ENCODE results near the gene ANO10. TPM values are rescaled to one million over a fixed set of nuclear protein-coding genes. Genes with fewer than 3 reads are reported as not detected.

The ANO10 gene
- total and polyA plus RNA-seq, 4 donors = 19.0 to 46.8 (median 32.0) TPM

DNA sequence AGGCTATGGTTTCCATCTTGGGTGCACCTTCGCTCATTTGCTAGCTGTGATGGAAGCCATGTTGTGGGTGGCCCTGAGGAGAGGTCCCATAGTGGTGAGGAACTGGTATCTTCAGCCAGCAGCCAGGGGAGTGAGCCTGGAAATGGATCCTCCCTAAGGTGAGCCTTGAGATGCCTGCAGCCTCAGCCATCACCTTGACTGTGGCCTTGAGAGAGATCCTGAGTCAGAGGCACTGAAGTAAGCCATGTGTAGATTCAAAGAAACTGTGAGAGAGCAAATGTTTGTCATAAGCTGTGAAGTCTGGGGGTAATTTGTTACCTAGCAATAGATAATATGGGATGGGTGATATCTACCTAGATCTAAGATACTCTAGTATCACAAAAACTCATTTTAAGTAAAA, 230.2 kb downstream of the ANO10 start:
- intact Hi-C loops (cut with DNase I) = no loop called here
- Histone ChIP-seq H3K9me3 (ENCODE audit: control insufficient read depth, low read length) (no peaks in the 10 kb centered on the region), H3K4me3 (ENCODE audit: low read length in 2 of 2) (no peak overlapping the region), H3K36me3 (ENCODE audit: control insufficient read depth in 1 of 2, insufficient read depth in 2 of 2, low read length in 1 of 2) (no peaks in the 10 kb centered on the region), H3K4me1 (ENCODE audit: control insufficient read depth in 1 of 2, insufficient read depth in 2 of 2, low read length in 2 of 2) (no peaks in the 10 kb centered on the region), H3K27me3 (ENCODE audit: control insufficient read depth in 1 of 2, insufficient read depth in 2 of 2, low read length in 1 of 2) (no peaks in the 10 kb centered on the region), H3K27ac (ENCODE audit: low read depth in 1 of 2, low read length in 2 of 2) (no peak overlapping the region)
- 37 to 97% methylated on average over 1 of the region's 1 CpG for WGBS, 2 donors
- DNase-seq (no peak), ATAC-seq (ENCODE audit: low FRiP score) (no peak)

DNA sequence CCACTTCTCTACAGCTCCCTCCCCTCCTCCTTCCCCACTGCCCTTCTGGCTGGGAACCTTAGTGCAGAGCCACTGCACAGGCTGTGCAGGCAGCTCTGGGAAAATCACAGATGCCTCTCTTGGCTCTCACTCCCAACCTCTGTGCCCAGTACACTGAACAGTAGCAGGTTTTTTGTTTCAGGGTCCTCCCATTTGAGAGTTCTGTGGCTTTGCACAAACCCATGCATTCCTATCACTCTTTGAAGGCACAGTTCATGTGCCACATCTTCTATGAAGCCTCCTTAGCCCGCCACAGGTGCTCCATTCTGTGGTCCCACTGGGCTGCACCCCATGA, 231.6 kb downstream of the ANO10 start:
- no peak for ATAC-seq (ENCODE audit: low FRiP score)
- Histone ChIP-seq H3K4me3 (ENCODE audit: low read length in 2 of 2) (no peak overlapping the region), H3K9me3 (ENCODE audit: control insufficient read depth, low read length) (no peaks in the 10 kb centered on the region), H3K27me3 (ENCODE audit: control insufficient read depth in 1 of 2, insufficient read depth in 2 of 2, low read length in 1 of 2) (no peaks in the 10 kb centered on the region), H3K4me1 (ENCODE audit: control insufficient read depth in 1 of 2, insufficient read depth in 2 of 2, low read length in 2 of 2) (no peaks in the 10 kb centered on the region), H3K36me3 (ENCODE audit: control insufficient read depth in 1 of 2, insufficient read depth in 2 of 2, low read length in 1 of 2) (no peaks in the 10 kb centered on the region), H3K27ac (ENCODE audit: low read depth in 1 of 2, low read length in 2 of 2) (no peak overlapping the region)
- no peak for DNase-seq
- 97 to 100% methylated on average over 1 of the region's 1 CpG for WGBS, 2 donors
- intact Hi-C loops (cut with DNase I) = no loop called here

DNA sequence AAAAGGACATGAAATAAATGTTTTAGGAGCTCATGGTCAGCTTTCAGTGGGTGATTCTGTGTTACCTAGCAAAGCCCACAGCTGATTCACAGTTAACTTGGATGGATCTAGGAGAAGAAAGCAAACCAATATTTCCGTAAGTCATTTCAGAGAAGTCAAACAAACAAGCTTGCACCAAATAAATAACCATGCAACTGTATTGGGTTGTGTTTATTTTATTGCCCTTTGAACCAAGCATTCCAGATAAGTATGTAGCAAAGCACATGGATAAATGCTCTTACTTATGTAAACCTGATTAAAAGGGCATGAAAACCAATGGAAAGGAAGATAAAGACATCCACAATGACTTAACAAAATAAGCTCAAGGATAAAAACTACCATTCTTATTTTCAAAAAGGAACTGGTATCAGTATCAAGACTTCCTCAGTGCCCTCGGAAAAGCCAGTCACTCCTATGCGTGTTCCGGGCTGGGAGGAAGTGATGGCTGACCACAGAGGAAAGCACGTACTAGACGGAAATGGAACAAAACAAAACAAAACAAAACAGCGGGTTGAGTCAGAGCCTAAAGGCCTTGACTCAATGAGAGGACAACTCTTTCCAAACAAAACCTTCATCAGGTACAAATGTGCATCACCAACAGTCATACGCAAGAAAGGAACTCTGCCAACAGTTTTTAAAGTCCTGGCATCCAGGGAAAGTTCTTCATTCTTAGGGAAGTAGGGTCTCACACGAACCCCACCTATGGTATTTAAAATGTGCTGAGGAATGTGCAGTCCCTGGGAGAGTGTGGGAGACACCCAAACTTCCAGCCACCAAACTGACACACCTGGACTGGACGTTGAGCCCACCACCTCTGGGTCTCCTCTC, 232.2 kb downstream of the ANO10 start:
- Histone ChIP-seq H3K36me3 (ENCODE audit: control insufficient read depth in 1 of 2, insufficient read depth in 2 of 2, low read length in 1 of 2) (no peaks in the 10 kb centered on the region), H3K27ac (ENCODE audit: low read depth in 1 of 2, low read length in 2 of 2) (no peak overlapping the region), H3K4me1 (ENCODE audit: control insufficient read depth in 1 of 2, insufficient read depth in 2 of 2, low read length in 2 of 2) (no peaks in the 10 kb centered on the region), H3K4me3 (ENCODE audit: low read length in 2 of 2) (no peak overlapping the region), H3K27me3 (ENCODE audit: control insufficient read depth in 1 of 2, insufficient read depth in 2 of 2, low read length in 1 of 2) (no peaks in the 10 kb centered on the region), H3K9me3 (ENCODE audit: control insufficient read depth, low read length) (no peaks in the 10 kb centered on the region)
- DNase-seq = peak in 1 of 2 donors; percentile 77
- WGBS, 2 donors = 73 to 76% methylated on average over 10 of the region's 10 CpGs
- intact Hi-C loops (cut with DNase I) = no loop called here
- peak; percentile 73 for ATAC-seq (ENCODE audit: low FRiP score)

DNA sequence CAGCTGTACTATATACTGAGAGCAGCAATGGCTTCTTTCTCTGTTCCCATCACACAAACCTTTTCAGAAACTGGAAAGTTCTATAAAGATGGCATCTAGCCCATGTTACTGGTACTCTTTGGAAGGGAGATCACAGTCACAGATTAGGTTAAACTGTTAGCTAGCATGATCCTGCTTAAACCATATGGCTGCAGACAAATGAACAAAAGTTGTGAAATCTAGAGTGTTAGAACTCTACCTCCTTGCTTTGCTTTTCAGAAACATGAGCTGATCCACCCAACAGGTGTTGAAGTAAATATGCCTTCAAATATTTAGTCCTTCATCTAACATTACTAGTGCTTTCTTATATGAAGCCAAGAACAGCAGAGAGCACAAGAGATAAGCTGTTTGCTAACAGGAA, 232.9 kb downstream of the ANO10 start:
- Histone ChIP-seq H3K9me3 (ENCODE audit: control insufficient read depth, low read length) (no peaks in the 10 kb centered on the region), H3K27me3 (ENCODE audit: control insufficient read depth in 1 of 2, insufficient read depth in 2 of 2, low read length in 1 of 2) (no peaks in the 10 kb centered on the region), H3K36me3 (ENCODE audit: control insufficient read depth in 1 of 2, insufficient read depth in 2 of 2, low read length in 1 of 2) (no peaks in the 10 kb centered on the region), H3K27ac (ENCODE audit: low read depth in 1 of 2, low read length in 2 of 2) (no peak overlapping the region), H3K4me1 (ENCODE audit: control insufficient read depth in 1 of 2, insufficient read depth in 2 of 2, low read length in 2 of 2) (no peaks in the 10 kb centered on the region), H3K4me3 (ENCODE audit: low read length in 2 of 2) (no peak overlapping the region)
- intact Hi-C loops (cut with DNase I) = no loop called here
- no peak for DNase-seq
- ATAC-seq (ENCODE audit: low FRiP score) = no peak

DNA sequence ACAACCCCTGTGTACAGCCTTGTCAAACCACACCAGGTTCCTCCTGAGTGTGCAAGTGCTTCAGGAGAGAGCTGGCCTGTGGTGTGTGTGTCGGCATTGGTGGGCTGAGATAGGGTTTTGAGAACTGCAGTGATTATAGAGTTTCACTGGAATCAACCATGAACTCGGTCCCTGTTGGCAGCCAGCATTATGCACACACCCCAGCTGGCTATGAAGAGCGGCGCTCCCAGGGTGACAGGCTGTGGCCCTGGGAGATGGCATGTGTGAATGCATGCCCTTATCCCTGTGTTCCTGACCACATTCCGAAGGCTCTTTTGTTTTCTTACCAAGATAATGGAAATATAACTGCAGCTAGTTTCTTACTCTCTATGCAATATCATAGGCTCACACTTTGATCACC, 233.6 kb downstream of the ANO10 start:
- H3K27ac ChIP-seq (ENCODE audit: low read depth in 1 of 2, low read length in 2 of 2) = no peak overlapping the region
- H3K36me3 ChIP-seq (ENCODE audit: control insufficient read depth in 1 of 2, insufficient read depth in 2 of 2, low read length in 1 of 2) = no peaks in the 10 kb centered on the region
- H3K4me3 ChIP-seq (ENCODE audit: low read length in 2 of 2) = no peak overlapping the region
- no peak for DNase-seq
- WGBS, 2 donors = 83 to 91% methylated on average over 5 of the region's 5 CpGs
- H3K27me3 ChIP-seq (ENCODE audit: control insufficient read depth in 1 of 2, insufficient read depth in 2 of 2, low read length in 1 of 2) = no peaks in the 10 kb centered on the region
- H3K4me1 ChIP-seq (ENCODE audit: control insufficient read depth in 1 of 2, insufficient read depth in 2 of 2, low read length in 2 of 2) = no peaks in the 10 kb centered on the region
- intact Hi-C loops (cut with DNase I) = no loop called here
- no peak for ATAC-seq (ENCODE audit: low FRiP score)
- H3K9me3 ChIP-seq (ENCODE audit: control insufficient read depth, low read length) = no peaks in the 10 kb centered on the region

DNA sequence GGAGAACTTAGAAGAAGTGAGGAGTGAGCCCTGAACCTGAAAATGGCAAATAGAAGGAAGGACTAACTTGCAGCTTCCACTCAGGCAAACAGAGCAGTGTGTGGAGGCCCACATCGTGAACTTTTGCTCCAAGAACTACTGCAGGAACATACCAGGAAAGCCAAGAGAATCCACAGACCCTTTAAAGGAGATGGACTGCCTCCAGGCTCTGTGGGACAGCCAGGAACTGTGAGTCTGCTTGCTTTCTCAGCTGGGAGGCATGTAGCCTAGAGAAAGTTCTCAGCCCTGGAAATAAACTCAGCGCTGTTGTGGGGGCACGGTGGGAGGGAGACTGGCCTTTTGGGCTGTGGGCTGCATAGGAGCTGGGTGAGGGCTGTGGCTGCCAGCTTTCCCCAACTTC, 242.5 kb downstream of the ANO10 start:
- WGBS, 2 donors = 9 to 10% methylated on average over 3 of the region's 3 CpGs
- Histone ChIP-seq H3K4me3 (ENCODE audit: low read length in 2 of 2) (no peak overlapping the region), H3K36me3 (ENCODE audit: control insufficient read depth in 1 of 2, insufficient read depth in 2 of 2, low read length in 1 of 2) (no peaks in the 10 kb centered on the region), H3K27me3 (ENCODE audit: control insufficient read depth in 1 of 2, insufficient read depth in 2 of 2, low read length in 1 of 2) (no peaks in the 10 kb centered on the region), H3K9me3 (ENCODE audit: control insufficient read depth, low read length) (no peaks in the 10 kb centered on the region), H3K27ac (ENCODE audit: low read depth in 1 of 2, low read length in 2 of 2) (peak overlapping the region; percentile 30 to 79), H3K4me1 (ENCODE audit: control insufficient read depth in 1 of 2, insufficient read depth in 2 of 2, low read length in 2 of 2) (peaks cover 0 to 2% of the 10 kb centered on the region in 2 donors)
- ATAC-seq (ENCODE audit: low FRiP score) (peak; percentile 68), DNase-seq (peak in 1 of 2 donors; percentile 57)
- intact Hi-C loops (cut with DNase I) = no loop called here

DNA sequence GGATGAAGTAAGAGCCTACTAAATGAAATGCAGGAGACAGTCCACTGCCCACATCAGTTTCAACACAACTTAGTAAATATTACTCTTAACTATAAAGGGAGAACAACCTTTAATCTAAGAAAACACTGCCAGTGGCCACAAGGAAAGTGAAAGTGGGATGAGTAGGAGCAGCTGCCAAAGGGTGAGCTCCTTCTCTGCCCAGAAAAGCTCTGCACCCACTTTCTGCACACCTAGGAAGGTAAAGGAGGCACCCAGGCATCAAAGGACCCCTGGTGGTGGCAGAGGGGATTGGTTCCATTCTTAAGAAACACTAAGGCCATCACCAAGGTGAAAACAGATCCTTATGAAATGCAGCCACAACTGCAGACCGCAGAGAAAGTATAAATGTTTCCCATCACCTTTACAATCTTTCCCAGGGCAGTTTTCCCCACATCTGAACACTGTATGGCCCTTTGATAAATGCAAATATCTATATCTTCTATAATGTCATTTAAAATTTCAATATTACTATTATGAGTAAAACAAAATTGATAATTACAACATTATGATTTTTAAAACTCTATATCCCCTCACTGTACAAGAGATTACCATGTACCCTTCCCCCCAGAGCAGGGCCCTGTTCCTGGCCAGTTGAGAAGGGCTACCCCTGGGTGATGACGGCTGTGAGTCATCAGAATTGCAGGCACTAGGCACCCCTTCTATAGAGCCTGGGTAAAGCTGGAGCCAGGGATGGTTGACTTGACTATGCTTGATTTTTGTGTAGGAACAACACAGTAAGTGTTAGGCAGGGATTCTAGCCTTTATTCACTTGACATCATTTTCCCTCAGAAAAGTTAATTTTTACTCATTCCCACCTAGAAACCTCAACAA, 243.5 kb downstream of the ANO10 start:
- H3K27me3 ChIP-seq (ENCODE audit: control insufficient read depth in 1 of 2, insufficient read depth in 2 of 2, low read length in 1 of 2) = no peaks in the 10 kb centered on the region
- WGBS, 2 donors = 87 to 92% methylated on average over 2 of the region's 2 CpGs
- no peak overlapping the region for H3K4me3 ChIP-seq (ENCODE audit: low read length in 2 of 2)
- DNase-seq (no peak), ATAC-seq (ENCODE audit: low FRiP score) (no peak)
- no peaks in the 10 kb centered on the region for H3K9me3 ChIP-seq (ENCODE audit: control insufficient read depth, low read length)
- intact Hi-C loops (cut with DNase I) = no loop called here
- H3K4me1 ChIP-seq (ENCODE audit: control insufficient read depth in 1 of 2, insufficient read depth in 2 of 2, low read length in 2 of 2) = peaks cover 0 to 2% of the 10 kb centered on the region in 2 donors
- H3K36me3 ChIP-seq (ENCODE audit: control insufficient read depth in 1 of 2, insufficient read depth in 2 of 2, low read length in 1 of 2) = no peaks in the 10 kb centered on the region
- peak overlapping the region; percentile 48 to 83 for H3K27ac ChIP-seq (ENCODE audit: low read depth in 1 of 2, low read length in 2 of 2)

DNA sequence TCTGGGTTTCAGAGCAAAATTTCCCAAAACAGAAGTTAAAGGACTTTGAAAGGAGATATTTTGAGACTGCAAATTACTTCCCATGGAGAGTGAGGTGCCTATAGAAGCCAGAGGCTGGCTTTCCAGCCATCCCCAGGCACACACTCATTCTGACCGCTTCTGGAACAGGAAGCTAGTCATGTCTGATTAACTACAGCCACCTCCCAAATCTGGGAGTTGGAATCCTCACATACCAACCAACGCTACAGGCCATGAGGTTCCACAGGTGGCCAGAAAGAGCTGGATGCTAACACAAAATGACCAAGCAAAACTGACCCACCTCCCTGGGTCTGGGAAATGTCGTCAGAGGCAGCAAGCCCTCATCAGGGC, 248.3 kb downstream of the ANO10 start:
- no peaks in the 10 kb centered on the region for H3K9me3 ChIP-seq (ENCODE audit: control insufficient read depth, low read length)
- intact Hi-C loops (cut with DNase I) = no loop called here
- peaks cover 0 to 1% of the 10 kb centered on the region in 2 donors for H3K4me1 ChIP-seq (ENCODE audit: control insufficient read depth in 1 of 2, insufficient read depth in 2 of 2, low read length in 2 of 2)
- DNase-seq (no peak), ATAC-seq (ENCODE audit: low FRiP score) (no peak)
- 88% methylated on average over 3 of the region's 3 CpGs for WGBS, 2 donors
- H3K36me3 ChIP-seq (ENCODE audit: control insufficient read depth in 1 of 2, insufficient read depth in 2 of 2, low read length in 1 of 2) = no peaks in the 10 kb centered on the region
- no peak overlapping the region for H3K27ac ChIP-seq (ENCODE audit: low read depth in 1 of 2, low read length in 2 of 2)
- no peak overlapping the region for H3K4me3 ChIP-seq (ENCODE audit: low read length in 2 of 2)
- no peaks in the 10 kb centered on the region for H3K27me3 ChIP-seq (ENCODE audit: control insufficient read depth in 1 of 2, insufficient read depth in 2 of 2, low read length in 1 of 2)

Data from aorta (tissue), 5 donors.